ENCODE results near the gene EXOSC10. TPM values are rescaled to one million over a fixed set of nuclear protein-coding genes. Genes with fewer than 3 reads are reported as not detected.

EXOSC10 gene
- total RNA-seq (2022; extraction: Qiagen RNA extraction), result 33.9 to 40.9 TPM (median 39.1 TPM) in 5 replicates

DNA sequence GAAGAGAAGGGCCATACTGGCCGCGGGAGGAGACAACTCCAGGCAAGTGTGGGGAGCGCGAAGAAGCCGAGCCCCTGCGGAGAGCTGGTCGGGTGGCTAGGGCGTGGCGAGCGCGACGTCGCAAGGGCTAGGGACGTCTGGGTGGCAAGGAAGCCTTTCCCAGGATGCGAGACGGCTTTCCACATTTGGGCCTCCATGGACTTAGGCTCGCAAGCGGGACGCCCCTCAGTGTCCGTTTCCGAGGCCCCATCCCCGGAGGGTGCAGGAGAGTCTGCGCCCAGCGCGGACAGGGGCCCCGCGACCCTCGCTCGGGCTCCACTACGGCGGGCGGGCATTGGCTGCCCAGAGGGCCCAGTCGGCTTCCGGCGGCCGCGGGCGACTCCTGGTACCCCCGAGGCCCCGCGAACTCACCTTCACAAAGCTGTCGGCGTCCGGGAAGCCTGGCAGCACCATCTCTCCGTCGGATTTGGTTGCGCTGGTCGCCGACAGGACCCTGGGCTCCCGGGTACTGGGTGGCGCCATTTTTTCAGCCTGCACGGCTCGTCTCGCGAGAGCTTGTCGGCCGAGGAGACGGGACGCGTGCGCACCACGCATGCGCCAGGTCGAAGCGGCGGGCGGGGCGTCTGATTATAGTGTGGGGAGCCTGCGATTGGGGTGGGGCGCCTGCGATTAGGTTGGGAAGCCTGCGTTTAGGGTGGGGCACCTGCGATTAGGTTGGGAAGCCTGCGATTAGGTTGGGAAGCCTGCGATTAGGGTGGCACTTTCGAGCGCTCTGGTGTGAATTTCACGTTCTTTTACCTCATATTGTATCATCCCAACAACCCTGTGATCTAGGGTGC lies at the start of gene EXOSC10:
EXOSC10 (minus strand) TSS at position 560 of the 839 bp plus-strand sequence; CDS start at position 522, 38 bp downstream.

DNA sequence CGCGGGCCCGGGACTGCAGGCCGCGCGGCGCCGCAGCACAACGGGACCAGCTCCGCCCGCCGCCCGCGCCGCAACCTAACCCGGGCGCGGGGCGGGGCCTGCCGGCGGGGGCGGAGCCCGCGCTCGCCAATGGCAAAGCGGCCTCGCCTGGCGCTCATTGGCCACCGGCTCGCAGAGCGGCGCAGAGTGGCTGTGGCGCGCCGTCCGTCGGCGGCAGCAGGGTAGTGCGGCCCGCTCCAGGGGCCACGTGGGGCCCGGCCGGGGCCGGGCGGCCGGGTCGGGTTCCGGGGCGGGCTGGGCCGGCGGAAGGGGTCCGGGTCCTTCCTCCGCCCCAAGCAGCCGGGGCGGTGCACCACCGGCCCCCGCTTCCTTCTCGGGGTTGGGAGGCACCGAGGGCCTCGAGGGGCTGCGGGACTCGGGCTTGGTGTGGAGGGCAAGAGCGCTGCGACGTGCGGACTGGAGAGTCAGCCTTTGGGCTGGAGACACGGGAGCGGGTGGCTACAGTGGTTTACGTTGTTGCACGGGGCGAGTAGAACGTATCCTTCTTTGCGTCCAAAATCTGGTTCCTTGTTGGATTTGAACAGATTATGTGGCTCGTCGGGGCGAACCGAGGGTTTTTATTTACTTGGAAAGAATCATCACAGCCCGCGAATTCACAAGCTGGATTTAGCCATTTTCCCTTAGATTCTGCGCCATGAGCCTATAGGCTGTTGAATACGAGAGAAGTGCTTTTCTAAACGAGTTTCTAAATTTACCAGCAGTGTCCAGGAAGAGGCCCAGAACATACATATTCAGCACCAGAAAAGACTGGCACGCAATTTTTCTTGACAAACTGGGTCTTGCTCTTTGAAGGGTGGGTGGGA lies 39.5 kb downstream of the EXOSC10 start, which contains the start of gene SRM:
SRM (minus strand) TSS at position 51 of the 863 bp plus-strand sequence. CDS start 75 bp downstream, outside the sequence.

DNA sequence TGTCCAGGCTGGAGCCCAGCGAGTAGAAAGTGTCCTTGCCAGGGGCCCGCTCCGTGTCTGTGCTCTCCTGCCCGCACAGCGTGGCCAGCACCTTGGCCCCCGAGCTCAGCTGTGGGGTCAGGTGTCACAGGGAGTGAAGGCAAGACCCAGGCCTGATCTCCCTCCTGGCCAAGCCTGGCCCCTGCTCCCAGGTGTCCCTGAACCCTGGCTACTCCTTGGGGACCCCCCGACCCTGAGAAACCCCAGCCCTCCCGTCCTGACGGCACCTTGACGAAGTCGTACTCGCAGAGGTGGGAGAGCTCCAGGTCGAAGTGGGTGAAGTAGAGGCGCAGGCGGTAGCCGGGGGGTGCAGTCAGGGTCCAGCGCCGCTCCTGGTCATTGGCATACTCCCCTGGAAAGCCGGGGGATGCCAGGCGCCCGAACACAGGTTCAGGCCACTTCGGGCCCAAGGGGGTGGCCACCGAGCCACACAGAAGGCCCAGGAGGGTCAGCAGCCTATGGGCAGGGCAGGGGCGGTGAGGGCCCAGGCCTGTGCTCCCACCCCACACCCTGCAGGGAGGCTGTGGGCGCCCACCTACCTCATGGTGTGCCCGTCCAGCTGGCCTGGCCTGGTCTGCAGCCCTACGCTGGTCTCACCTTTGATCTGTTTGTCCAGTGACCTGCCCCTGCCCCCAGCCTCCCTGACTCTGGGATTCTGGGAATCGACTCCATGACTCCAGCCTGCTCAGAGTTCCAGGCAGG lies 52.9 kb downstream of the EXOSC10 start, which contains the start of gene MASP2:
MASP2 (minus strand) TSS at position 615 of the 741 bp plus-strand sequence; CDS start at position 583, 32 bp downstream.

Other genes starting within 250 kb of the EXOSC10 start
- 165 to 282 TPM (median 185 TPM) in 5 replicates for gene TARDBP, start 87.2 kb downstream of the EXOSC10 start, total RNA-seq (2022; extraction: Qiagen RNA extraction)
- 0.07 to 0.30 TPM (median 0.15 TPM) in 5 replicates for gene MASP2, start 52.6 kb downstream of the EXOSC10 start, total RNA-seq (2022; extraction: Qiagen RNA extraction)
- gene SRM, start 39.9 kb downstream of the EXOSC10 start, total RNA-seq (2022; extraction: Qiagen RNA extraction), result 136 to 219 TPM (median 203 TPM) in 5 replicates
- gene ANGPTL7, start 89.5 kb upstream of the EXOSC10 start, total RNA-seq (2022; extraction: Qiagen RNA extraction), result not detected in 5 replicates
- gene MTOR, start 162.7 kb upstream of the EXOSC10 start, total RNA-seq (2022; extraction: Qiagen RNA extraction), result 11.6 to 16.4 TPM (median 13.8 TPM) in 5 replicates
- 14.9 to 18.4 TPM (median 16.2 TPM) in 5 replicates for gene UBIAD1, start 173.3 kb upstream of the EXOSC10 start, total RNA-seq (2022; extraction: Qiagen RNA extraction)

Measured in A549 treated with Hydrocortisone at 1 μM for 4 hours (cell line).